Suprapubic skin (tissue), 4 donors: ENCODE data around the gene SLC16A2. TPM values are rescaled to one million over a fixed set of nuclear protein-coding genes. Genes with fewer than 3 reads are reported as not detected.

Experiments
- DNase-seq, 2 donors: peaks; one replicate each; pipeline ENCODE4 v3.0.0-alpha.2; 2019; ENCODE audit warnings: low spot score in 2 of 2
- H3K27ac ChIP-seq: fragments of 200-600 bp; sonication (generic); one replicate; pipeline ENCODE4 v1.5.1; 2019
- H3K27me3 ChIP-seq: fragments of 200-600 bp; sonication (generic); one replicate; pipeline ENCODE4 v1.5.1; 2019
- H3K36me3 ChIP-seq: fragments of 200-600 bp; sonication (generic); one replicate; pipeline ENCODE4 v1.5.1; 2019
- H3K4me1 ChIP-seq: fragments of 200-600 bp; sonication (generic); one replicate; pipeline ENCODE4 v1.5.1; 2019
- H3K4me3 ChIP-seq: fragments of 200-600 bp; sonication (generic); one replicate; pipeline ENCODE4 v1.5.1; 2019; ENCODE audit warnings: mild to moderate bottlenecking
- H3K9me3 ChIP-seq: fragments of 200-600 bp; sonication (generic); one replicate; pipeline ENCODE4 v1.5.1; 2019
- CTCF ChIP-seq, 2 donors: fragments of 200-600 bp in 1 of 2; fragments of 450-650 bp in 1 of 2; sonication (generic) in 1 of 2; IDR thresholded peaks; one replicate each; pipeline ENCODE4 v1.5.1; 2016 to 2019; ENCODE audit warnings: antibody characterized with exemption in 2 of 2, mild to moderate bottlenecking in 1 of 2, moderate library complexity in 1 of 2
- EP300 ChIP-seq: sonication (generic); formaldehyde crosslinking; IDR thresholded peaks from one replicate; pipeline ENCODE4 v1.6.1; 2017; ENCODE audit warnings: antibody characterized with exemption
- POLR2A ChIP-seq, 2 donors: fragments of 450-650 bp; IDR thresholded peaks; one replicate each; pipeline ENCODE4 v1.6.1; 2017; ENCODE audit warnings: antibody characterized with exemption in 2 of 2, mild to moderate bottlenecking in 2 of 2, moderate library complexity in 2 of 2
- POLR2AphosphoS5 ChIP-seq, 3 donors: sonication (generic); formaldehyde crosslinking; IDR thresholded peaks; one replicate each; pipeline ENCODE4 v1.6.1; 2017; ENCODE audit warnings: antibody characterized with exemption in 3 of 3
- WGBS: methylation state at CpG from one replicate; pipeline ENCODE4 v1.1.5; 2018; 5-methylcytosine and 5-hydroxymethylcytosine counted together
- total RNA-seq, 4 donors: library from RNA; depleted of rRNA; stranded (reverse); fragments of >200 nt; gene quantifications; one replicate each; pipeline ENCODE4 v1.1.0, GENCODE V29; 2016

Gene SLC16A2
- total RNA-seq, 4 donors from 2014 or later = 2.6 to 6.0 (median 3.7) TPM

- 94% methylated on average over 4 of the region's 4 CpGs for WGBS
- Histone ChIP-seq H3K4me3 (no peak overlapping the region), H3K9me3 (no peaks in the 10 kb centered on the region), H3K36me3 (no peaks in the 10 kb centered on the region), H3K27me3 (no peaks in the 10 kb centered on the region), H3K27ac (no peak overlapping the region), H3K4me1 (no peaks in the 10 kb centered on the region)
- TF ChIP-seq POLR2A (IDR thresholded peaks at IDR 0.05) (no peak), POLR2AphosphoS5 (IDR thresholded peaks at IDR 0.05) (no peak), CTCF (IDR thresholded peaks at IDR 0.05) (no peak)
- DNase-seq = no peak
These were observed 79.3 kb downstream of the SLC16A2 start for GRCh38 chrX:74500555-74500954.

- H3K4me3 ChIP-seq = no peak overlapping the region
- no peaks in the 10 kb centered on the region for H3K9me3 ChIP-seq
- H3K4me1 ChIP-seq = no peaks in the 10 kb centered on the region
- no peaks in the 10 kb centered on the region for H3K27me3 ChIP-seq
- no peaks in the 10 kb centered on the region for H3K36me3 ChIP-seq
- H3K27ac ChIP-seq = no peak overlapping the region
- DNase-seq = no peak
- TF ChIP-seq CTCF (IDR thresholded peaks at IDR 0.05) (no peak), POLR2A (IDR thresholded peaks at IDR 0.05) (no peak), POLR2AphosphoS5 (IDR thresholded peaks at IDR 0.05) (no peak), EP300 (no peak)
- WGBS = 43% methylated on average over 2 of the region's 2 CpGs
These were observed 84.1 kb downstream of the SLC16A2 start for GRCh38 chrX:74505437-74505836.

GRCh38 chrX:74506317-74507115 is 85.2 kb downstream of the SLC16A2 start:
- Histone ChIP-seq H3K9me3 (no peaks in the 10 kb centered on the region), H3K27me3 (no peaks in the 10 kb centered on the region), H3K36me3 (no peaks in the 10 kb centered on the region), H3K4me1 (no peaks in the 10 kb centered on the region), H3K27ac (no peak overlapping the region), H3K4me3 (no peak overlapping the region)
- 85% methylated on average over 8 of the region's 8 CpGs for WGBS
- no peak for DNase-seq
- TF ChIP-seq POLR2A (IDR thresholded peaks at IDR 0.05) (no peak), POLR2AphosphoS5 (IDR thresholded peaks at IDR 0.05) (no peak), CTCF (IDR thresholded peaks at IDR 0.05) (no peak), EP300 (no peak)

GRCh38 chrX:74507191-74507590 is 85.9 kb downstream of the SLC16A2 start:
- H3K9me3 ChIP-seq = no peaks in the 10 kb centered on the region

More at GRCh38 chrX:74507191-74507590, 85.9 kb downstream of the SLC16A2 start:
- no peaks in the 10 kb centered on the region for H3K36me3 ChIP-seq
- WGBS = 86% methylated on average over 4 of the region's 4 CpGs
- H3K27ac ChIP-seq = no peak overlapping the region
- H3K4me3 ChIP-seq = no peak overlapping the region
- H3K27me3 ChIP-seq = no peaks in the 10 kb centered on the region
- no peaks in the 10 kb centered on the region for H3K4me1 ChIP-seq
- TF ChIP-seq EP300 (no peak), CTCF (IDR thresholded peaks at IDR 0.05) (no peak), POLR2AphosphoS5 (IDR thresholded peaks at IDR 0.05) (no peak), POLR2A (IDR thresholded peaks at IDR 0.05) (no peak)
- DNase-seq = no peak
